K562 (cell line): Measurements from ENCODE around the gene LUZP4. TPM values are rescaled to one million over a fixed set of nuclear protein-coding genes. Genes with fewer than 3 reads are reported as not detected.

Experiments
- ZNF76 ChIP-seq: fragments of 250-450 bp; sonication (Bioruptor Pico); IDR thresholded peaks from 2 replicates; pipeline ENCODE4 v1.4.0; 2020; ENCODE audit warnings: mild to moderate bottlenecking, moderate library complexity, borderline replicate concordance
- polyA plus RNA-seq, 8 experiments: library from polyadenylated mRNA; depleted of rRNA in 4 of 8; stranded (reverse) in 5 of 8; unstranded in 3 of 8; fragments of >200 nt; fragmentation: Nextera tagmentation in 2 of 8; fragmentation: Illumina TruSeq in 1 of 8; extraction: Ambion mirVana in 2 of 8; extraction: Trizol in 1 of 8; gene quantifications; 2 replicates each; pipeline versions ENCODE4 v1.2.1 to v1.2.3, GENCODE V29; 2011 to 2014; ENCODE audit warnings: inconsistent platforms in 1 of 8, missing spikeins in 1 of 8
- total RNA-seq, 7 experiments: library from RNA; depleted of rRNA in 6 of 7; stranded (reverse); fragments of >200 nt in 6 of 7; fragmentation: Illumina TruSeq in 2 of 7; extraction: Trizol in 2 of 7; gene quantifications; 2 replicates each; pipeline versions ENCODE4 v1.2.1 to v1.2.3, GENCODE V29; 2011 to 2021; ENCODE audit warnings: low replicate concordance in 1 of 7
- TF ChIP-seq, protein P1 (sequence below): fragments of 450-650 bp; IDR thresholded peaks from 2 replicates; pipeline ENCODE4 v1.6.1; 2016; ENCODE audit warnings: mild to moderate bottlenecking, moderate library complexity

Gene LUZP4
- total and polyA plus RNA-seq, 9 of the 15 experiments (the other 6 are each of a cell fraction or from before 2014, with no cell fraction given): 0.16 to 1.1 (median 0.36) TPM

DNA sequence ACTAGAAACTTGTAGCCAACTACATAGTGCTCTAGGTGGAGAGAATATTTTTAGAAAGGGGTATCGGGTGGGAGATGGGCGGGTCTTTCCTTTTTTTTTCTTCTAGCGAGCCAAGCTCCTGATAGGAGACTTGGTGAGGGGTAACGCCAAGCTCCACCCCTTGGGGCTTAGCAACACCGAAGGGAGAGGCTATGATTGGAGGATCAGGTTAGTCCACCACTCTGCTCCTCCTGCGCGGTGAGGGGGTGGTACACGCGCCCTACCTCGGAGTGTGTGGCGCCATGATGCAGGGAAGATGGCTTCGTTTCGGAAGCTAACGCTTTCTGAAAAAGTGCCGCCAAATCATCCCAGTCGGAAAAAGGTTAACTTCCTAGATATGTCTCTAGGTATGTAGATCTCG lies at the start of gene LUZP4 (continued):
- TF ChIP-seq, protein P1, sequence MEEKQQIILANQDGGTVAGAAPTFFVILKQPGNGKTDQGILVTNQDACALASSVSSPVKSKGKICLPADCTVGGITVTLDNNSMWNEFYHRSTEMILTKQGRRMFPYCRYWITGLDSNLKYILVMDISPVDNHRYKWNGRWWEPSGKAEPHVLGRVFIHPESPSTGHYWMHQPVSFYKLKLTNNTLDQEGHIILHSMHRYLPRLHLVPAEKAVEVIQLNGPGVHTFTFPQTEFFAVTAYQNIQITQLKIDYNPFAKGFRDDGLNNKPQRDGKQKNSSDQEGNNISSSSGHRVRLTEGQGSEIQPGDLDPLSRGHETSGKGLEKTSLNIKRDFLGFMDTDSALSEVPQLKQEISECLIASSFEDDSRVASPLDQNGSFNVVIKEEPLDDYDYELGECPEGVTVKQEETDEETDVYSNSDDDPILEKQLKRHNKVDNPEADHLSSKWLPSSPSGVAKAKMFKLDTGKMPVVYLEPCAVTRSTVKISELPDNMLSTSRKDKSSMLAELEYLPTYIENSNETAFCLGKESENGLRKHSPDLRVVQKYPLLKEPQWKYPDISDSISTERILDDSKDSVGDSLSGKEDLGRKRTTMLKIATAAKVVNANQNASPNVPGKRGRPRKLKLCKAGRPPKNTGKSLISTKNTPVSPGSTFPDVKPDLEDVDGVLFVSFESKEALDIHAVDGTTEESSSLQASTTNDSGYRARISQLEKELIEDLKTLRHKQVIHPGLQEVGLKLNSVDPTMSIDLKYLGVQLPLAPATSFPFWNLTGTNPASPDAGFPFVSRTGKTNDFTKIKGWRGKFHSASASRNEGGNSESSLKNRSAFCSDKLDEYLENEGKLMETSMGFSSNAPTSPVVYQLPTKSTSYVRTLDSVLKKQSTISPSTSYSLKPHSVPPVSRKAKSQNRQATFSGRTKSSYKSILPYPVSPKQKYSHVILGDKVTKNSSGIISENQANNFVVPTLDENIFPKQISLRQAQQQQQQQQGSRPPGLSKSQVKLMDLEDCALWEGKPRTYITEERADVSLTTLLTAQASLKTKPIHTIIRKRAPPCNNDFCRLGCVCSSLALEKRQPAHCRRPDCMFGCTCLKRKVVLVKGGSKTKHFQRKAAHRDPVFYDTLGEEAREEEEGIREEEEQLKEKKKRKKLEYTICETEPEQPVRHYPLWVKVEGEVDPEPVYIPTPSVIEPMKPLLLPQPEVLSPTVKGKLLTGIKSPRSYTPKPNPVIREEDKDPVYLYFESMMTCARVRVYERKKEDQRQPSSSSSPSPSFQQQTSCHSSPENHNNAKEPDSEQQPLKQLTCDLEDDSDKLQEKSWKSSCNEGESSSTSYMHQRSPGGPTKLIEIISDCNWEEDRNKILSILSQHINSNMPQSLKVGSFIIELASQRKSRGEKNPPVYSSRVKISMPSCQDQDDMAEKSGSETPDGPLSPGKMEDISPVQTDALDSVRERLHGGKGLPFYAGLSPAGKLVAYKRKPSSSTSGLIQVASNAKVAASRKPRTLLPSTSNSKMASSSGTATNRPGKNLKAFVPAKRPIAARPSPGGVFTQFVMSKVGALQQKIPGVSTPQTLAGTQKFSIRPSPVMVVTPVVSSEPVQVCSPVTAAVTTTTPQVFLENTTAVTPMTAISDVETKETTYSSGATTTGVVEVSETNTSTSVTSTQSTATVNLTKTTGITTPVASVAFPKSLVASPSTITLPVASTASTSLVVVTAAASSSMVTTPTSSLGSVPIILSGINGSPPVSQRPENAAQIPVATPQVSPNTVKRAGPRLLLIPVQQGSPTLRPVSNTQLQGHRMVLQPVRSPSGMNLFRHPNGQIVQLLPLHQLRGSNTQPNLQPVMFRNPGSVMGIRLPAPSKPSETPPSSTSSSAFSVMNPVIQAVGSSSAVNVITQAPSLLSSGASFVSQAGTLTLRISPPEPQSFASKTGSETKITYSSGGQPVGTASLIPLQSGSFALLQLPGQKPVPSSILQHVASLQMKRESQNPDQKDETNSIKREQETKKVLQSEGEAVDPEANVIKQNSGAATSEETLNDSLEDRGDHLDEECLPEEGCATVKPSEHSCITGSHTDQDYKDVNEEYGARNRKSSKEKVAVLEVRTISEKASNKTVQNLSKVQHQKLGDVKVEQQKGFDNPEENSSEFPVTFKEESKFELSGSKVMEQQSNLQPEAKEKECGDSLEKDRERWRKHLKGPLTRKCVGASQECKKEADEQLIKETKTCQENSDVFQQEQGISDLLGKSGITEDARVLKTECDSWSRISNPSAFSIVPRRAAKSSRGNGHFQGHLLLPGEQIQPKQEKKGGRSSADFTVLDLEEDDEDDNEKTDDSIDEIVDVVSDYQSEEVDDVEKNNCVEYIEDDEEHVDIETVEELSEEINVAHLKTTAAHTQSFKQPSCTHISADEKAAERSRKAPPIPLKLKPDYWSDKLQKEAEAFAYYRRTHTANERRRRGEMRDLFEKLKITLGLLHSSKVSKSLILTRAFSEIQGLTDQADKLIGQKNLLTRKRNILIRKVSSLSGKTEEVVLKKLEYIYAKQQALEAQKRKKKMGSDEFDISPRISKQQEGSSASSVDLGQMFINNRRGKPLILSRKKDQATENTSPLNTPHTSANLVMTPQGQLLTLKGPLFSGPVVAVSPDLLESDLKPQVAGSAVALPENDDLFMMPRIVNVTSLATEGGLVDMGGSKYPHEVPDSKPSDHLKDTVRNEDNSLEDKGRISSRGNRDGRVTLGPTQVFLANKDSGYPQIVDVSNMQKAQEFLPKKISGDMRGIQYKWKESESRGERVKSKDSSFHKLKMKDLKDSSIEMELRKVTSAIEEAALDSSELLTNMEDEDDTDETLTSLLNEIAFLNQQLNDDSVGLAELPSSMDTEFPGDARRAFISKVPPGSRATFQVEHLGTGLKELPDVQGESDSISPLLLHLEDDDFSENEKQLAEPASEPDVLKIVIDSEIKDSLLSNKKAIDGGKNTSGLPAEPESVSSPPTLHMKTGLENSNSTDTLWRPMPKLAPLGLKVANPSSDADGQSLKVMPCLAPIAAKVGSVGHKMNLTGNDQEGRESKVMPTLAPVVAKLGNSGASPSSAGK: 0 out of 2 replicates have a peak, but pooled peaks have one; percentile 14
- no peak for TF ChIP-seq ZNF76
